ENCODE measurements around the gene PEX11A. TPM values are rescaled to one million over a fixed set of nuclear protein-coding genes. Genes with fewer than 3 reads are reported as not detected.

The PEX11A gene
- total RNA-seq, 1 experiment from 2014 or later = 1.3 TPM

GRCh38 chr15:89728254-89728653, 37.7 kb upstream of the PEX11A start:
- Histone ChIP-seq H2AFZ (ENCODE audit: low read length) (no peak overlapping the region), H3K23me2 (ENCODE audit: insufficient read length, low read depth, low read length, poor library complexity, severe bottlenecking) (no peaks in the 10 kb centered on the region), H3K23ac (ENCODE audit: insufficient read length, low read depth, low read length) (no peak overlapping the region), H4K20me1 (ENCODE audit: control insufficient read depth, insufficient read depth, insufficient read length) (no peaks in the 10 kb centered on the region), H3K18ac (ENCODE audit: insufficient read length, low read depth, low read length) (no peak overlapping the region), H3K4me2 (ENCODE audit: insufficient read depth, insufficient read length, low read length) (no peak overlapping the region), H2BK12ac (ENCODE audit: insufficient read length, low read depth, low read length) (no peak overlapping the region), H3K27ac (ENCODE audit: insufficient read length, low read depth, low read length) (no peak overlapping the region), H3K56ac (ENCODE audit: insufficient read length, low read depth, low read length) (no peak overlapping the region), H3K14ac (ENCODE audit: insufficient read depth, low read length) (no peak overlapping the region), H3K27me3 (ENCODE audit: insufficient read depth, low read length) (no peaks in the 10 kb centered on the region; the same call in 1 of the 2 replicates), H3K4ac (ENCODE audit: low read depth, low read length) (no peak overlapping the region), H3T11ph (ENCODE audit: low read length) (no peak overlapping the region), H2BK5ac (ENCODE audit: insufficient read length, low read length) (no peak overlapping the region), H4K91ac (ENCODE audit: insufficient read length, low read depth, low read length) (no peak overlapping the region), H4K5ac (ENCODE audit: insufficient read length, low read depth, low read length) (no peak overlapping the region), H3K4me1 (ENCODE audit: insufficient read depth, low read length) (no peaks in the 10 kb centered on the region), H2BK20ac (ENCODE audit: low read depth, low read length, poor library complexity, severe bottlenecking) (no peak overlapping the region), H3K79me1 (ENCODE audit: insufficient read depth, low read depth, low read length, poor library complexity, severe bottlenecking) (no peaks in the 10 kb centered on the region), H2BK15ac (ENCODE audit: low read depth, low read length) (no peak overlapping the region), H2BK120ac (ENCODE audit: low read depth, low read length, poor library complexity, severe bottlenecking) (no peak overlapping the region), H3K9me3 (ENCODE audit: control insufficient read depth, low read depth, low read length) (no peaks in the 10 kb centered on the region), H3K79me2 (ENCODE audit: insufficient read depth, low read length) (no peaks in the 10 kb centered on the region), H4K8ac (replicated peaks; ENCODE audit: insufficient read length, low read depth, low read length) (no peak overlapping the region), H2AK5ac (ENCODE audit: insufficient read length, low read length) (no peak overlapping the region), H3K9ac (ENCODE audit: extremely low read depth, insufficient read length, low read length) (no peak overlapping the region)
- H3K27me3 Mint-ChIP-seq (ENCODE audit: low read depth) = peaks cover 19% of the 10 kb centered on the region
- DNase-seq = no peak
- H3K9me3 Mint-ChIP-seq = peaks cover 3% of the 10 kb centered on the region in 2 experiments; a peak in 4 of 5 replicates
- no peak for TF ChIP-seq CTCF (conservative IDR thresholded peaks at IDR 0.05)
- WGBS (ENCODE audit: extremely low coverage, insufficient read length, low lambda C conversion rate) = no CpG with 5 or more reads among the region's 2 CpGs
- no peaks in the 10 kb centered on the region for H3K36me3 Mint-ChIP-seq (ENCODE audit: insufficient read depth in 1 of 3, low read depth in 3 of 3)
- peaks cover 5 to 7% of the 10 kb centered on the region in 2 experiments; a peak in 3 of 4 replicates for H3K4me1 Mint-ChIP-seq
- H3K4me3 Mint-ChIP-seq = no peak overlapping the region
- H3K27ac Mint-ChIP-seq = no peak overlapping the region

All from H9 (cell line).